Upper lobe of left lung (tissue), 6 donors: Measurements from ENCODE around the gene LGI4. TPM values are rescaled to one million over a fixed set of nuclear protein-coding genes. Genes with fewer than 3 reads are reported as not detected.

ENCODE experiments used
- ATAC-seq, 2 donors: fragments of 200-7000 bp; cut with Tn5 transposase; one replicate each; pipeline ENCODE4 v1.9.1; 2022; ENCODE audit warnings: mild to moderate bottlenecking in 2 of 2, moderate library complexity in 2 of 2; ENCODE audit not compliant: low FRiP score in 2 of 2
- DNase-seq, 2 donors: peaks; one replicate each; pipeline ENCODE4 v3.0.0-alpha.2; 2019 to 2020
- H3K27ac ChIP-seq, 4 donors: fragments of 200-600 bp; sonication (generic); one replicate each; pipeline ENCODE4 v1.5.1; 2016 to 2019
- H3K27me3 ChIP-seq, 4 donors: fragments of 200-600 bp; sonication (generic); one replicate each; pipeline ENCODE4 v1.5.1; 2017 to 2019
- H3K36me3 ChIP-seq, 4 donors: fragments of 200-600 bp; sonication (generic); one replicate each; pipeline ENCODE4 v1.5.1; 2016 to 2019
- H3K4me1 ChIP-seq, 4 donors: fragments of 200-600 bp; sonication (generic); one replicate each; pipeline ENCODE4 v1.5.1; 2018 to 2019
- H3K4me3 ChIP-seq, 4 donors: fragments of 200-600 bp; sonication (generic); one replicate each; pipeline ENCODE4 v1.5.1; 2017 to 2019; ENCODE audit warnings: mild to moderate bottlenecking in 2 of 4, moderate library complexity in 1 of 4
- H3K9me3 ChIP-seq, 4 donors: fragments of 200-600 bp; sonication (generic); one replicate each; pipeline ENCODE4 v1.5.1; 2018 to 2019
- EP300 ChIP-seq, 4 donors: sonication (generic); formaldehyde crosslinking; IDR thresholded peaks; one replicate each; pipeline ENCODE4 v1.5.1; 2017; ENCODE audit warnings: antibody characterized with exemption in 4 of 4, control low read depth in 2 of 4
- POLR2A ChIP-seq, 4 donors: fragments of 450-650 bp; IDR thresholded peaks; one replicate each; pipeline ENCODE4 v1.5.1; 2016 to 2017; ENCODE audit warnings: antibody characterized with exemption in 4 of 4, mild to moderate bottlenecking in 2 of 4
- POLR2AphosphoS5 ChIP-seq, 2 donors: sonication (generic); formaldehyde crosslinking; IDR thresholded peaks; one replicate each; pipeline ENCODE4 v1.5.1; 2017; ENCODE audit warnings: antibody characterized with exemption in 2 of 2
- WGBS, 2 donors: methylation state at CpG; one replicate each; pipeline ENCODE4 v1.1.5; 2017 to 2018; 5-methylcytosine and 5-hydroxymethylcytosine counted together
- total RNA-seq, 6 donors: library from RNA; depleted of rRNA in 4 of 6; stranded (reverse); fragments of >200 nt in 4 of 6; gene quantifications; one replicate each; pipeline versions ENCODE4 v1.1.0 to v1.2.1, GENCODE V29; 2016 to 2021
- TF ChIP-seq, protein P1 (sequence below), 6 experiments: fragments of 450-650 bp in 4 of 6; fragments of 200-600 bp in 2 of 6; sonication (generic) in 2 of 6; IDR thresholded peaks; one replicate each; pipeline ENCODE4 v1.5.1; 2016 to 2019; ENCODE audit warnings: antibody characterized with exemption in 6 of 6
- donor health status: DM: no; HTN: no; CAD: no; lungs with moderate emphysema.
- donor health status: DM: no; HTN: yes; CAD: no; lungs with severe emphysema.

The LGI4 gene
- total RNA-seq, 6 donors from 2014 or later: 3.3 to 25.3 (median 7.1) TPM

DNA sequence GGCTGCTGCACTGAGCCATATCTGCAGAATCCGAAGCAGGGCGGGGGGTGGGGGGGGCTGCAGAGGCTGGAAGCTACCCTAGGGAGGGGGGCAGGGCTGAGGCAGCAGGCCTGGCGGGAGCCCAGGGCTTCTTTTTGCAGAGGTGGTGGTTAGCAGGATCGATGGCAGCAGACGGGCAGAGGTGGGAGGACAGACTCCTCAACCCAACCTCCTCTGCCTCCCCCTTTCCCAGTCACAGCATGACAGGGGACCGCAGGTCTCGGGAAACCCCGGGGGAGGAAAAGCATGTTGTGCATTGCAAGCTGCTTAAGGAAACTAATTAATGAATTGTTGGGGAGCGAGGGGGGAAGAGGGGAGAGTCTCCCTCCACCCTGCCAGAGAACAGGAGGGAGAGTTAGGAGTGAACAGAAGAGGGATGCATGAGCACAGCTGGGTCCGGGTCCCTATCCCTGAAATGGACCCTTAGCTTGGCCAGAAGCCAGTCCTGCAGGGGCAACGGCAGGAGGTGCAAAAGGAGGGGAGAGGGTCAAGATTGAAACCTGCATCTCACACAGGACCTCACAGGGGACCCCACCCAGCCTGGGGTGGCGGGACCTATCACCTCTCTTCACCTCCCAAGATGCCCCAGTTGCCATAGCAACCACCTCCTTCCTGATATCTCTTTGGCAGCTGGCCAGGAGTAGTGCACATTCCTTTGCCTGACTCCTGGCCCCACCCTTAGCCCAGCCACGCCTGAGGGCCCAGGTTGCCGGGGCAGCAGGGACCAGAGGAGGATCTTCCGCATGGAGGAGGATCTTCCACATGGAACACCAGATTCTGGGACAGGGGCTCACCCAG lies 10.0 kb upstream of the LGI4 start:
- H3K4me1 ChIP-seq: peaks cover 22 to 31% (median 24%) of the 10 kb centered on the region in 4 donors
- H3K27me3 ChIP-seq: peaks cover 0 to 13% (median 4%) of the 10 kb centered on the region in 4 donors
- DNase-seq (peak in 1 of 2 donors; percentile 57), ATAC-seq (no peak)
- TF ChIP-seq, protein P1, sequence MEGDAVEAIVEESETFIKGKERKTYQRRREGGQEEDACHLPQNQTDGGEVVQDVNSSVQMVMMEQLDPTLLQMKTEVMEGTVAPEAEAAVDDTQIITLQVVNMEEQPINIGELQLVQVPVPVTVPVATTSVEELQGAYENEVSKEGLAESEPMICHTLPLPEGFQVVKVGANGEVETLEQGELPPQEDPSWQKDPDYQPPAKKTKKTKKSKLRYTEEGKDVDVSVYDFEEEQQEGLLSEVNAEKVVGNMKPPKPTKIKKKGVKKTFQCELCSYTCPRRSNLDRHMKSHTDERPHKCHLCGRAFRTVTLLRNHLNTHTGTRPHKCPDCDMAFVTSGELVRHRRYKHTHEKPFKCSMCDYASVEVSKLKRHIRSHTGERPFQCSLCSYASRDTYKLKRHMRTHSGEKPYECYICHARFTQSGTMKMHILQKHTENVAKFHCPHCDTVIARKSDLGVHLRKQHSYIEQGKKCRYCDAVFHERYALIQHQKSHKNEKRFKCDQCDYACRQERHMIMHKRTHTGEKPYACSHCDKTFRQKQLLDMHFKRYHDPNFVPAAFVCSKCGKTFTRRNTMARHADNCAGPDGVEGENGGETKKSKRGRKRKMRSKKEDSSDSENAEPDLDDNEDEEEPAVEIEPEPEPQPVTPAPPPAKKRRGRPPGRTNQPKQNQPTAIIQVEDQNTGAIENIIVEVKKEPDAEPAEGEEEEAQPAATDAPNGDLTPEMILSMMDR (IDR thresholded peaks at IDR 0.05): no peak
- TF ChIP-seq POLR2AphosphoS5 (IDR thresholded peaks at IDR 0.05): no peak
- no peak for TF ChIP-seq POLR2A (IDR thresholded peaks at IDR 0.05)
- no peak for TF ChIP-seq EP300 (IDR thresholded peaks at IDR 0.05)
- no peak overlapping the region for H3K4me3 ChIP-seq
- no peaks in the 10 kb centered on the region for H3K9me3 ChIP-seq
- no peak overlapping the region for H3K27ac ChIP-seq
- WGBS, 2 donors: 19% methylated on average over 9 to 15 of the region's 15 CpGs
- H3K36me3 ChIP-seq: no peaks in the 10 kb centered on the region

- no peaks in the 10 kb centered on the region for H3K36me3 ChIP-seq
- no peaks in the 10 kb centered on the region for H3K9me3 ChIP-seq
- no peak for ATAC-seq
- H3K4me3 ChIP-seq: no peak overlapping the region
- no peak overlapping the region for H3K27ac ChIP-seq
- WGBS, 2 donors: 30 to 55% methylated on average over 2 to 6 of the region's 6 CpGs
- no peak for DNase-seq
- peaks cover 22 to 34% (median 26%) of the 10 kb centered on the region in 4 donors for H3K4me1 ChIP-seq
- no peak for TF ChIP-seq POLR2A (IDR thresholded peaks at IDR 0.05)
- no peak for TF ChIP-seq EP300 (IDR thresholded peaks at IDR 0.05)
- TF ChIP-seq, protein P1 (IDR thresholded peaks at IDR 0.05): no peak
- TF ChIP-seq POLR2AphosphoS5 (IDR thresholded peaks at IDR 0.05): no peak
- peaks cover 0 to 13% (median 4%) of the 10 kb centered on the region in 4 donors for H3K27me3 ChIP-seq
These were observed 9.4 kb upstream of the LGI4 start for GRCh38 chr19:35144259-35144599.

- no peak for ATAC-seq
- TF ChIP-seq POLR2A (IDR thresholded peaks at IDR 0.05) (no peak), EP300 (IDR thresholded peaks at IDR 0.05) (no peak), POLR2AphosphoS5 (IDR thresholded peaks at IDR 0.05) (no peak)
- TF ChIP-seq, protein P1 (IDR thresholded peaks at IDR 0.05): no peak
These were observed 9.0 kb upstream of the LGI4 start for GRCh38 chr19:35143818-35144217.

GRCh38 chr19:35143231-35143715 lies 8.4 kb upstream of the LGI4 start, which contains the start of gene FXYD7:
Gene FXYD7 (plus strand): TSS chr19:35143255. CDS start chr19:35143334, 79 bp downstream.
- 12 to 20% methylated on average over 13 to 29 of the region's 31 CpGs for WGBS, 2 donors
- no peak for ATAC-seq
- Histone ChIP-seq H3K4me3 (peak within 1 kb of the TSS in 3 of 4 donors; percentile 12 to 36 (median 33)), H3K27me3 (peaks cover 0 to 13% (median 4%) of the 10 kb centered on the region in 4 donors), H3K4me1 (peaks cover 22 to 35% (median 27%) of the 10 kb centered on the region in 4 donors), H3K27ac (no peak within 1 kb of the TSS), H3K36me3 (no peaks in the 10 kb centered on the region), H3K9me3 (no peaks in the 10 kb centered on the region)
- no peak for TF ChIP-seq POLR2AphosphoS5 (IDR thresholded peaks at IDR 0.05)
- TF ChIP-seq, protein P1 (IDR thresholded peaks at IDR 0.05): peak in 1 of 6 experiments; percentile 27
- peak in 1 of 2 donors; percentile 77 for DNase-seq

More at GRCh38 chr19:35143818-35144217, 9.0 kb upstream of the LGI4 start:
- Histone ChIP-seq H3K36me3 (no peaks in the 10 kb centered on the region), H3K27ac (no peak overlapping the region), H3K9me3 (no peaks in the 10 kb centered on the region), H3K27me3 (peaks cover 0 to 13% (median 4%) of the 10 kb centered on the region in 4 donors), H3K4me3 (no peak overlapping the region), H3K4me1 (peaks cover 22 to 35% (median 27%) of the 10 kb centered on the region in 4 donors)
- no peak for DNase-seq
- WGBS, 2 donors: 40 to 53% methylated on average over 3 of the region's 3 CpGs
